Sigmoid colon (tissue), 7 donors: ENCODE data around the gene STAT5A. TPM values are rescaled to one million over a fixed set of nuclear protein-coding genes. Genes with fewer than 3 reads are reported as not detected.
"Not testable (repeated sequence)": the region's sequence is repeated elsewhere in the genome, so short reads cannot be mapped to it uniquely, and the experiment has no call there.

Source experiments
- DNase-seq: peaks from one replicate; pipeline ENCODE4 v3.0.0-alpha.2; 2019
- H3K27ac ChIP-seq, 4 donors: fragments of 200-600 bp; sonication (generic); one replicate each; pipeline ENCODE4 v1.5.1; 2016 to 2019; ENCODE audit warnings: mild to moderate bottlenecking in 1 of 4
- H3K27me3 ChIP-seq, 3 donors: fragments of 200-600 bp; sonication (generic); one replicate each; pipeline ENCODE4 v1.5.1; 2019; ENCODE audit warnings: mild to moderate bottlenecking in 1 of 3
- H3K36me3 ChIP-seq, 4 donors: fragments of 200-600 bp; sonication (generic); one replicate each; pipeline ENCODE4 v1.5.1; 2016 to 2019
- H3K4me1 ChIP-seq, 4 donors: fragments of 200-600 bp; sonication (generic); one replicate each; pipeline ENCODE4 v1.5.1; 2017 to 2019
- H3K4me3 ChIP-seq, 4 donors: fragments of 200-600 bp; sonication (generic); one replicate each; pipeline ENCODE4 v1.5.1; 2017 to 2019; ENCODE audit warnings: mild to moderate bottlenecking in 2 of 4, moderate library complexity in 1 of 4
- H3K9me3 ChIP-seq, 4 donors: fragments of 200-600 bp in 3 of 4; sonication (generic) in 3 of 4; one replicate each; pipeline versions ENCODE4 v1.5.1 to v1.6.1; 2013 to 2019
- CTCF ChIP-seq, 4 experiments: fragments of 450-650 bp in 3 of 4; fragments of 200-600 bp in 1 of 4; IDR thresholded peaks; one replicate each; pipeline ENCODE4 v1.5.1; 2016 to 2019; ENCODE audit warnings: antibody characterized with exemption in 4 of 4, mild to moderate bottlenecking in 3 of 4, moderate library complexity in 2 of 4
- EP300 ChIP-seq, 4 donors: sonication (generic); formaldehyde crosslinking; IDR thresholded peaks; one replicate each; pipeline ENCODE4 v1.6.1; 2017; ENCODE audit warnings: antibody characterized with exemption in 4 of 4
- POLR2A ChIP-seq, 2 donors: fragments of 450-650 bp; IDR thresholded peaks; one replicate each; pipeline ENCODE4 v1.6.1; 2016; ENCODE audit warnings: antibody characterized with exemption in 2 of 2, mild to moderate bottlenecking in 2 of 2, moderate library complexity in 2 of 2
- POLR2AphosphoS5 ChIP-seq, 4 donors: sonication (generic); formaldehyde crosslinking; IDR thresholded peaks; one replicate each; pipeline ENCODE4 v1.6.1; 2017; ENCODE audit warnings: antibody characterized with exemption in 4 of 4
- WGBS, 2 donors: extraction: QIAGEN DNeasy Blood & Tissue Kit; methylation state at CpG; one replicate each; pipeline ENCODE4 v1.1.7; 2013; 5-methylcytosine and 5-hydroxymethylcytosine counted together
- intact Hi-C: fragments of 100-400 bp; cut with DNase I; formaldehyde crosslinking; loops from one replicate; pipeline ENCODE4 v1.15.1; 2023
- polyA plus RNA-seq, 3 donors: library from polyadenylated mRNA; stranded (reverse); fragments of 200-250 nt; gene quantifications; one replicate each; pipeline ENCODE4 v1.2.3, GENCODE V29; 2013
- total RNA-seq, 4 donors: library from RNA; depleted of rRNA; stranded (reverse); fragments of >200 nt; gene quantifications; one replicate each; pipeline ENCODE4 v1.1.0, GENCODE V29; 2016
- donor health status: healthy with polysubstance abuse.
- donor health status: Bipolar disorder and iron deficiency.
- donor health status: healthy.

Gene STAT5A
- total RNA-seq = 10 to 100 TPM; 57.2 to 91.0 (median 80.8) TPM
- 10 to 100 TPM in 2 of 3 donors, 1 to 10 TPM in 1; 7.4 to 39.2 (median 13.2) TPM for polyA plus RNA-seq

GRCh38 chr17:42287977-42288802 lies at the start of gene STAT5A:
TSS of gene STAT5A (plus strand) at chr17:42288498. CDS start at chr17:42289412, 914 bp downstream.
- TF ChIP-seq CTCF (IDR thresholded peaks at IDR 0.05) = no peak
- TF ChIP-seq POLR2AphosphoS5 (IDR thresholded peaks at IDR 0.05) = peak; percentile 83 to 95 (median 88)
- TF ChIP-seq EP300 (IDR thresholded peaks at IDR 0.05) = no peak
- peak; percentile 18 to 54 for TF ChIP-seq POLR2A (IDR thresholded peaks at IDR 0.05)
- 3 to 4% methylated on average over 88 of the region's 88 CpGs for WGBS, 2 donors
- H3K4me3 ChIP-seq = peak within 1 kb of the TSS; percentile 61 to 85 (median 64)
- no peaks in the 10 kb centered on the region for H3K27me3 ChIP-seq
- H3K27ac ChIP-seq = peak within 1 kb of the TSS; percentile 92 to 97 (median 94)
- peaks cover 0 to 38% (median 35%) of the 10 kb centered on the region in 4 donors for H3K4me1 ChIP-seq
- peak; percentile 98 for DNase-seq
- H3K36me3 ChIP-seq = peaks cover 0 to 14% (median 4%) of the 10 kb centered on the region in 4 donors
- no peaks in the 10 kb centered on the region for H3K9me3 ChIP-seq
- intact Hi-C loops = loop anchor here (2.0 to 5.0 kb wide), 3 partner anchors 23 to 96 kb away; partner anchors contain the start of gene GHDC

- H3K27me3 ChIP-seq, H3K4me3 ChIP-seq, H3K36me3 ChIP-seq, intact Hi-C loops, H3K9me3 ChIP-seq, DNase-seq, H3K27ac ChIP-seq: not testable (repeated sequence)
- peaks cover 0 to 28% (median 14%) of the 10 kb centered on the region in 4 donors for H3K4me1 ChIP-seq
- WGBS, 2 donors = 90 to 93% methylated on average over 7 of the region's 7 CpGs
Observed at GRCh38 chr17:42239576-42239975, 48.7 kb upstream of the STAT5A start.

GRCh38 chr17:42240201-42240600 lies 48.1 kb upstream of the STAT5A start:
- H3K4me1 ChIP-seq = peaks cover 0 to 21% (median 11%) of the 10 kb centered on the region in 4 donors
- no peak for DNase-seq
- H3K4me3 ChIP-seq = no peak overlapping the region
- no peaks in the 10 kb centered on the region for H3K36me3 ChIP-seq
- no peak overlapping the region for H3K27ac ChIP-seq
- no peaks in the 10 kb centered on the region for H3K27me3 ChIP-seq
- intact Hi-C loops = no loop called here
- no peaks in the 10 kb centered on the region for H3K9me3 ChIP-seq
- no peak for TF ChIP-seq POLR2A (IDR thresholded peaks at IDR 0.05)
- TF ChIP-seq POLR2AphosphoS5 (IDR thresholded peaks at IDR 0.05) = no peak
- TF ChIP-seq CTCF (IDR thresholded peaks at IDR 0.05) = no peak
- no peak for TF ChIP-seq EP300 (IDR thresholded peaks at IDR 0.05)
- 85 to 94% methylated on average over 5 of the region's 5 CpGs for WGBS, 2 donors

- H3K4me3 ChIP-seq, H3K36me3 ChIP-seq, H3K27ac ChIP-seq, intact Hi-C loops, H3K27me3 ChIP-seq, H3K9me3 ChIP-seq: not testable (repeated sequence)
- peaks cover 0 to 19% (median 10%) of the 10 kb centered on the region in 4 donors for H3K4me1 ChIP-seq
- peak; percentile 44 for DNase-seq
- WGBS, 2 donors = 76 to 85% methylated on average over 4 of the region's 4 CpGs
Observed at GRCh38 chr17:42240863-42241262, 47.4 kb upstream of the STAT5A start.

GRCh38 chr17:42241871-42242270 lies 46.4 kb upstream of the STAT5A start:
- WGBS, 2 donors = 94 to 100% methylated on average over 1 of the region's 1 CpG
- Histone ChIP-seq H3K9me3 (no peaks in the 10 kb centered on the region), H3K36me3 (no peaks in the 10 kb centered on the region), H3K4me3 (no peak overlapping the region), H3K27ac (no peak overlapping the region), H3K27me3 (no peaks in the 10 kb centered on the region), H3K4me1 (peaks cover 0 to 27% (median 20%) of the 10 kb centered on the region in 4 donors)
- intact Hi-C loops = no loop called here
- DNase-seq = no peak
- TF ChIP-seq EP300 (IDR thresholded peaks at IDR 0.05) (no peak), POLR2AphosphoS5 (IDR thresholded peaks at IDR 0.05) (no peak), POLR2A (IDR thresholded peaks at IDR 0.05) (no peak), CTCF (IDR thresholded peaks at IDR 0.05) (no peak)
